ENCODE data around the gene ARRDC4. TPM values are rescaled to one million over a fixed set of nuclear protein-coding genes. Genes with fewer than 3 reads are reported as not detected.

Gene ARRDC4
- total and polyA plus RNA-seq, 2 of the 8 experiments (the other 6 are each of a cell fraction or from before 2014, with no cell fraction given) = 3.5 to 3.8 TPM

- Histone ChIP-seq H3K27ac (ENCODE audit: low read depth, low read length) (no peak overlapping the region), H4K5ac (ENCODE audit: insufficient read length, low read depth, low read length) (no peak overlapping the region), H3K56ac (replicated peaks; ENCODE audit: insufficient read length, low read depth, low read length) (no peak overlapping the region), H3K4ac (replicated peaks; ENCODE audit: insufficient read length, low read depth, low read length) (no peak overlapping the region), H3K23me2 (ENCODE audit: low read depth, low read length) (no peaks in the 10 kb centered on the region), H4K20me1 (replicated peaks in 1 of 2; ENCODE audit: control insufficient read depth in 1 of 2, insufficient read depth in 2 of 2, low read length in 2 of 2) (no peaks in the 10 kb centered on the region), H3K18ac (ENCODE audit: extremely low read depth, low read length) (no peak overlapping the region), H2BK120ac (replicated peaks; ENCODE audit: low read depth, low read length) (no peak overlapping the region), H2BK12ac (ENCODE audit: low read depth, low read length) (no peak overlapping the region), H3K79me1 (ENCODE audit: low read depth, low read length) (no peaks in the 10 kb centered on the region), H3K36me3 (ENCODE audit: control insufficient read depth in 2 of 4, insufficient read depth in 4 of 4, low read length in 3 of 4) (no peaks in the 10 kb centered on the region), H2BK20ac (ENCODE audit: low read length) (no peak overlapping the region), H4K91ac (replicated peaks; ENCODE audit: insufficient read length, low read length) (no peak overlapping the region), H3K9me3 (ENCODE audit: insufficient read depth in 2 of 2, low read depth in 1 of 2, low read length in 1 of 2) (peaks cover 6 to 7% of the 10 kb centered on the region in 2 experiments; a peak in 2 of 4 replicates), H3K14ac (ENCODE audit: insufficient read length) (no peak overlapping the region), H2AFZ (ENCODE audit: low read length) (no peak overlapping the region), H2AK5ac (ENCODE audit: low read depth, low read length) (no peak overlapping the region), H2BK15ac (ENCODE audit: low read length) (no peak overlapping the region), H3K4me2 (ENCODE audit: insufficient read depth in 1 of 2, low read depth in 2 of 2, low read length in 2 of 2) (no peak overlapping the region), H4K8ac (ENCODE audit: extremely low read depth, insufficient read depth, low read length) (no peak overlapping the region), H3K23ac (ENCODE audit: insufficient read length) (no peak overlapping the region), H3K4me1 (replicated peaks in 1 of 4; ENCODE audit: control insufficient read depth in 3 of 4, insufficient read depth in 4 of 4, low read length in 3 of 4) (no peaks in the 10 kb centered on the region), H3K79me2 (ENCODE audit: control insufficient read depth in 1 of 2, insufficient read depth in 2 of 2, low read length in 2 of 2) (no peaks in the 10 kb centered on the region), H3K27me3 (replicated peaks in 1 of 4; ENCODE audit: control insufficient read depth in 3 of 4, extremely low read depth in 1 of 4, insufficient read depth in 3 of 4, low read length in 3 of 4) (no peaks in the 10 kb centered on the region), H2BK5ac (ENCODE audit: low read depth, low read length) (no peak overlapping the region), H3K9ac (replicated peaks in 1 of 4; ENCODE audit: extremely low read depth in 1 of 4, low read depth in 3 of 4, low read length in 3 of 4) (no peak overlapping the region), H3K4me3 (ENCODE audit: extremely low read depth in 1 of 4, insufficient read depth in 2 of 4, low read depth in 3 of 4, low read length in 4 of 4) (no peak overlapping the region)
- WGBS, 2 experiments (ENCODE audit: extremely low coverage in 1 of 2, insufficient coverage in 1 of 2, insufficient read length in 1 of 2, insufficient replicate concordance in 2 of 2, low coverage in 1 of 2, low lambda C conversion rate in 2 of 2, missing lambda C conversion rate in 1 of 2) = 100% methylated on average over 1 of the region's 1 CpG; no CpG with 5 or more reads in 1 of the 2 experiments
- FAIRE-seq = no peak
- ChIA-PET POLR2A (ENCODE audit: partially characterized antibody) (no interaction called here), CTCF (ENCODE audit: partially characterized antibody) (interaction anchor here (0.5 to 1.3 kb wide), 4 partner anchors 14 to 446 kb away, joined by 3 to 5 read pairs (median 4); no protein-coding TSS in a partner anchor)
- no peak for DNase-seq (ENCODE audit: low read depth in 1 of 2, low spot score in 2 of 2)
- TF ChIP-seq BRCA1 (IDR thresholded peaks at IDR 0.05; ENCODE audit: low read depth, low read length) (no peak), ATF2 (IDR thresholded peaks at IDR 0.05; ENCODE audit: low read length) (no peak), GABPA (IDR thresholded peaks at IDR 0.05; ENCODE audit: borderline replicate concordance, insufficient read depth, low read length) (no peak)
Observed at GRCh38 chr15:97981758-97982157, 21.3 kb downstream of the ARRDC4 start.

Measured in H1 (cell line).